Hematopoietic multipotent progenitor cell treated with erythropoietin and hydrocortisone succinate and interleukin-3 and kit ligand, for 8 days (in vitro differentiated cells): Measurements from ENCODE around the gene PTPA.

Source experiments
- DNase-seq: peaks from one replicate; pipeline ENCODE4 v3.0.0-alpha.2; 2015

The PTPA gene

DNA sequence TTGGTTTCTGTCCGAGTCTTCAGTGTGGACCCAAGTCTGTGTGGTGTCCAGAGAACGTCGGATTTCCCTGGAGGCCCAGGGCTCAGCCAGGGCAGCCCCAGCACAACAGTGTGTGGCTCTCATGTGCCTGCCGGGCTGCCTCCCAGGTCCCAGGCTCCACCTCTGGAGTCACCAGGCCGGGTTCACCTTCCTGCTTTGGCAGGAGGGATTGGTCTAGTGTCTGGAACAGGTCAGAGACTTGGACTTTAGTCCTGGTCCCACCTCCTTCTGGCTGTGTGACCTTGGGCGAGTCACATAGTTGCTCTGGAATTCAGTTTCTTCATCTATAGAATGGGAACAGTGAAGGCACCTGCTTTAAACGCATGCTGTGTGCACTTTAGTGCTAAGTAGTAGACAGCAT is 27.1 kb upstream of the PTPA start:
- DNase-seq = no peak

DNA sequence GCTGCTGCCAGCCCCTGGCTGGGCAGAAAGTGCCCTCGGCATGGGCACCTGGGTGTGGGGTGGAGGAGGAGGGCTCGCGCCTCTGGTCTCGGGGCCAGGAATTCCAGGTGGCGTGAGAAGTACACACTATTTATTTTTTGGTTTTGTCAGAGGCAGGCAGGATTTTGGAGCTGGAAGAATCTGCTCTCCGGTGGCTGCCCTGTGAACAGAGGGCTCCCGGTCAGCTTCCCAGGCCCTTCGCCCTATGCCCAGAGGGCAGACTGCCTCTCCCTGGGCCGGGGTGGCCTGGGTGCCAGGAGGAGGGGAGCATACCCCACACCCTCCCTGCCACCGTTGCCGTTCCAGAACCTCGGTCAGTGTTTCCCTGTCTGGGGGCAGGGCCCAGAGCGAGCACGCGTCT is 22.0 kb upstream of the PTPA start:
- DNase-seq = no peak

DNA sequence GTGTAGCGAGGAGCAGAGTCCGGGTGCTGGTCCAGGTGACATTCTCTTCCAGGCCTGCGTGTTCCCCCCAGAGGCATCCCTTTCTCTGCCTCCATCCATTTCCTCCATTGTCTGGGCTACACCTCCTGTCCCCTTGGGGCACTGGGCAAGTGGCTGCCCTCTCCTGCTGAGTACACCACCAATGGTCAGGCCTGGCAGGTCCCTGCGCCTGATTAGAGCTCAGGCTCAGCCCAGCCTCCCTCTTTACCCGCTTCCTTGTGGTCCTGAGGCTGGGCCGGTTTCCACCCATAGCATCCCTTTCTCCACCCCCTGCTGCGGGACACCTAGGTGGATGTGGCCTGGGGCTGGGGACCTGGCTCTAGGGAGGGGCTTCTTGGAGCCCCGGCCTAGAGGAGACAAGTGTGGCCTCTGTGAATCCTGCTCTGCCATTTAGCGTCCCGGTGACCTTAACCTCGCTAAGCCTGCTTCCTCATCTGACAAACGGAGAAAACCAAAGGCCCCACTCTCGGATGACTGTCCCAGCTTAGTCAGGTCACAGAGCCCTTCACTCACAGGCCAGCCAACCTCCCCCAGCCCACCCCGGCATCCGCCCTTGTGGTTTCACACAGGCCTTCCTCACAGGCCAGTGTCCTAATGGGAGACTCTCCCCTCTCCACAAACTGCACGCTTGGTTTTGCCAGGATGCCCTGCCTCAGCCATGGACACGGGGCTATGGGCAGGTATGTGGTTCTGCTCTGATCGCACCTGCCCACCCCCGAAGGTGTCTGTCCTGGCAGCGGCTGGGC is 17.4 kb upstream of the PTPA start:
- no peak for DNase-seq

DNA sequence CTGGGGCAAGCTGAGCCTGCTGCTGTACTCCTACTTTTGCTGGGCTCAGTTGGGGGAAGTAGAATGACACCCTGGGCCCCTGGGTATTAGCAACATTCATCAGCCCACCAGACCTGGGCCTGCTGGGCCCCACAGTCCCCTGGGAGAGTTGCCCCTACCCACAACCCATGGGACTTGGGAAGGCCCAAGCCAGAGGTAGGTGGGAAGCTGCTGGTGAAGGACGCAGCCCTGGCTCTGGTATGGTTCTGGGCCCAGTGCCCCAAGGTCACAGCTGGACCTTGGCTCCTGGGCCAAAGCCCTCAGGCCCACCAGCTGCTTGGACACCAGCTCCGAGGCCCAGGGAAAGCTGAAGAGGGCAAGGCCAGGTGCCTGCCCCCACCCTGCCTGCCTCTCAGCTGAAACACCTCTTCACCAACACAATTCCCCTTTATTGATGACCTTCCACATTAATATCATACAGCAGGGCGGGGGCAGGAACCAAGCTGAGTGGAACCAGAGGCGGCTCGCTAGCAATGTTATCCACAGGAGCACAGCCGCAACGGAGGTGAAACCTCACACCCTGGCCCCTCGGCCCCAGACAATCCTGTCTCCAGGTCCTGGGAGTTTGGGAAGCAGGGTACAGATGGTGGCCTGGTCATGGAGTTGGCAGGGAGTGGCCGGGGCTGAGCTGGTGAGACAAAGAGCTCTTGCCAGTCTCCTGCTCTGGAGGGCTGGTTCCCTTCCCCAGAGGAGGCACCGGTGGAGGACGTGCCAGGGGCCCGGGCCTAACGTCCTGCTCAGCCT is 16.6 kb upstream of the PTPA start:
- no peak for DNase-seq

DNA sequence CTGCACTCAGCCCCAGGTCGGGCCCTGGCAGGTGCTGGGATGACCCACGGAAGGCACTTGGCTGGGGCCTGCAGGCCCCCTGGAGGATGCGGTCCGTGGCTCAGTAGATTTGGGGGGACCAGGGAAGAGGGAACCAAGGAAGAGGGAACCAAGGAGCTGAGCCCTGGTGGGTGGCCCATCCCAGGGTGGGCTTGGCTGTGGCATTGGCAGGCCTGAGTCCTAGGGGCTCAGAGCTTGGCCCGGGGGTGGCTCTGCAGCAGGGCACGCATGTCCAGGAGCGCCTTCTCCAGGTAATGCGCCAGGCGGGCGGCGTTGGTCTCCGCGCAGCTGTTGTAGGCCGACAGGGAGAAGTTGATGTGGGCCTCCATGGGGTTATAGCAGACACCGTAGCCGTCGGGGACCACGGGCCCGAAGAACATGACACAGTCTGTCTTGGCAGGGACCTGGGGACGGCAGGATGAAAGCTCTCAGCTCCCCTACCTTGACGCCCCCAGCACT is 16.0 kb upstream of the PTPA start:
- no peak for DNase-seq

DNA sequence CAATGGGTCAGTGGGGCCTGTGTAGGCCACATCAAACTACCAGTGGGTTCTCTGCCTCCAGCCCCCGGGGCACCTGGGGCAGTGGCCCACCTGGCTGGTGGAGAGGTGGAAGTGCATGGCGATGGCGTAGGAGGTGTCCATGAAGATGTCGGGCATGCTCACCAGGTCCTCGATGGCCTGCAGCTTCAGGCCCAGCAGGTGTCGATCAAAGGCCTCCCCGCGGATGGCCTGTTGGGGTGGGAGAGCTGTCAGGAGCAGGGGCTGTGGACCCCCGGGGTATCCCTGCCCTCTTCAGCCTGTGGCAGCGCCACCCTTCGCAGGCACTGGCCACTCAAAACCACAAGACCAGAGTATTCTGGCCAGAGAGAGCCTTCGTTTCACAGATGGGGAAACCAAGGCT is 15.3 kb upstream of the PTPA start:
- DNase-seq = no peak

DNA sequence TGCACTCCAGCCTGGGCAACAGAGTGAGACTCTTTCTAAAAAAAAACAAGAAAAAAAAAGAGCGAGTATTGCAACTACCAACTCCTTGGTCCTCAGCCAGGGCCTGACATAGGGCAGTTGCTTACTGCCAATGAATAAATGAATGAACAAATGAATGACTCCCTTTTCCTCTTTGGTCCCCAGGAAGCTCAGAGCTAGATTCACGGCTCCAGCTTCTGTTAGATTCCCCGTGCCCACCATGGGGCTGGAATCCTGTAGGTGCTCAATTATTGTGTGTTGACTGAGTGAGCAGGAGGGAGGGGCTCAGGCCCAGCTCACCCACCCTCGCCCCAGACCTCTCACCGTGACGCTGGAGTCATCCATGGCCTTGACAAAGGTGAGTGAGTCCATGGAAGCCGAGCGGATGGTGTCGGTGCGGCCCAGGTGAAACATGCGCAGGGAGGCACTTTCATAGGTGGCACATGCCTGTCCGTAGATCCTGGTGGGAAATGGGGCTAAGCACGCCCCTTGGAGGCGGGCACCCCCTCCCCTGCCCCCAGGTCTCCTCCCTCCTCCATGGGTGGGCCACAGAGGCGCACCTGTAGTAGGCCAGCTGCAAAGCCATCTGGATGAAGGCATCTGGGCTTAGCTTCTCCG is 13.4 kb upstream of the PTPA start:
- DNase-seq = no peak

DNA sequence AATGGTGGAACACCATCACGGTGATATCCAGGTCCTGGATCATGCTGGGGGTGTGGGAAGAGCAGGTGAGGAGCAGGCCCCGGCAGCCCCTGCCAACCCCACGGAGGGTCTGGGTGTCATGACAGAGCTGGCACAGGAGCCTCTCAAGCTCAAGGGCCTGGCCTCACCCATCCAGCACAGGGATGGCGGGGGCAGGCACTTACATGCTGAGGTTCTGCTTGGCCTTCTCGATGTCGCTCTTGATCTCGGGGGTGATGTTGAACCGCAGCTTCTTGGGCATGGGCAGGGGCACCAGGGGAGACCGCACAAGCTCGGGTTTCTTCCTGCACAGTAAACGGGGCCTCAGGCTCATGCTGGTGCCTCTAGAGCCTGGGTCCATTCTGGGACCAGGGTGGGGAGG is 12.9 kb upstream of the PTPA start:
- DNase-seq = no peak

DNA sequence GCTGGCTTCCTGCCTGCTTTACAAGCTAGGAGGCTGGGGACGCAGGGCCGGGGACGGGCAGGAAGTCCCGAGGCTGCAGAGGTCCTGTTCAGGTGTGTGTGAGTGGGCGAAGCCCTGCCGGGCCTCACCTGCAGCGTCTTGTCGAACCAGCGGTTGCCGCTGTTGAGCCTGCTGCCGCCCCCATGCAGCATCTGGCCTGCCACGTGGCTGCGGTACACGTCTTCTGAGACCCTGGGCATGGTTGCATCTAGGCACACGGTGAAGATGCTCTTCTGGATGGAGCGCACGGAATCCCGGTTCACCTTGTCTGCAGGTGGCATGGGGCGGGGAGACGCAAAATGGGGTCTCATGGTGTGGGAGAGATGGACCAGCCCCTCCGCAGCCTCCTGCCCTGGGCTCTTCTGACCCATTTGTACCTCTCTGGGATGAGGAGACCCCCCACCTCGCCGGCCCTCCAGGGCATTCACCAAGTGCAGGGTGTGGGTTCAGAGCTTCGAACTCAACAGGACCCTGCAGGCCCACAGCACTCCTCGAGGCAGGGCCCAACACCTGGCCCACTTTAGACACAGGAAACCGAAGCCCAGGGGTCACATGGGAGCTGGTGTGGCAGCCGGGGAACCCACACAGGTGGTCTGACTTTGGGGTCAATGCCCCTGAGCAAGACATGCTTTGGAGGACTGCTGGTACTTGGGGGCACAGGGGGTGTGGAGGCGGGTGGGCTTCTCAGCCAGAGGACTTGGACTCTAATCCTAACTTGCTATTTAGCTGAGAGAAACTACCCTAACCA is 10.6 kb upstream of the PTPA start:
- DNase-seq = no peak

DNA sequence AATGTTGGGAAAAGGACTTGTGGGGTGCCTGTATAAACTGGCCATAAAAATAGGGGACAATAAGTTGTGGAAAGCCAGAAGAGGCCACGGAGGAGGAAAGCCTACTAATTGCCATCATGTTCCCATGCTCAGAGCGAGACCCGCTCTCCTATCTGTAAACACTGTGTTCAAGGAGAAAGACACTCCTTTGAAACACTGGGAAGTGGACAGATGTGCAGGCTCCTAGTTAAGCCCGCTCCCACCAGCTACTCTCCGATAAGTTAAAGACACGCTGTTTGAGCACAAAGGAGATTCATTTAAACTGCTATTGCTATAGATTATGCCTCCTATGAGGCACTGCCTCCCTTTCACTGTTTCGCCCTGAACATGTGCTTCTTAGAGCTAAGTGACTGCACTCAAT is 9.9 kb upstream of the PTPA start:
- no peak for DNase-seq

DNA sequence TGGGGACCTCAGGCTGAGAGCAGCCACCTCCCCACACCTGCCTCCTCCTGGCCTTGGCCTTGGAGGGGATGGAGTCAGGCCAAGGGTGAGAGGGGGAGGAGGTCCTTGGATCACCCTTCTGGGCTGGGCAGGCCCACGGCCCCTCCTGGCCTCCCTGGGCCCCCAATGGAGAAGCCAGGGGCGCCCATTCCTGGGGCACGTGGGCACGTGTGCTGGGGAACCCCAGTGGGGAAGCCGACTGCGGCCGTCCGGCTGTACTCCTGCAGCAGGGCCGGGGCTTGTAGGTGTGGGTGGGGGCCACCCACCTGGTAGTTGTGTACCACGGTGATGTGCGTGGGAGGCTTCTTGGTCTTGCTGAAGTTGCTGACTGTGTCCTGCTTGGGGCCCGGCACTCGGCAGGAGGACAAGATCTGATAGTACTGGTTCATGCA is 9.1 kb upstream of the PTPA start:
- DNase-seq = no peak

DNA sequence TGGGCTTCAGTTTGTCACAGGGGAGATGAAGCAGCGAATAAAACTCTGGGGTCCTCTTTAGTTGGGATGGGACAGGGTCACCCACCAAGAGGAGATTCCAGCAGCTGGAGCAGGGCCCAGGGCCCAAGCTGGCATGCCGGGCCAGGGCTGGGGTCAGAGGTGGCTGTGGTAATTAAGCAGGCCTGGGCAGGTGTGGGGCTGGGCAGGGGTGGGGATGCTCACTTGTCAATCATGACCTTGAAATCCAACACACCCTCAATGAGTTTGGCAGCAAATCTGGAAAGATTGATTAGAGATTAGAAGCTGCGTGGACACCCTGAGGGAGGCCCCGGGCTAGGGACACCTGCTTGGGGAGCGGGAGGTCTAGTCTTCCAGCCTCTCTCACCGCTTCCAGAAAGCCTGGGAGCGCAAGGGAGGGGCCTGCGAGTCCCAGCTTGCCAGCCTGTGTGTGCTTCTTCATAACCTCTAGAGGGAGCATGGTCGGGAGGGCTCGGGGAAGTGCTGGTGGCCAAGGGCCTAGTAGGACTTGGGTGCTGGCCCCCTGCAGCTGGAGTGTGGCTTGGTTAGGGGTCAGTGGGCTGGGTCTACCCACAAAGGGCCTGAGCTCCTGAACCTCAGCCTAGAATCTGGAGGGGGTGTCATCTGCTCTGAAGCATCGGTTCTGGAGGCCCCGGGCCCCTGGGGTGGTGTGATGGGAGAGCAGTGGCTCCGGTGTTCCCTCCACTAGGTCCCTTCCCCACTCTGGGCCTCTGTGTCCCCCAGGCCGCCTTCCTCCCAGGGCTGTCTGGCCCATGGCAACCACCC is 8.2 kb upstream of the PTPA start:
- peak; percentile 73 for DNase-seq

DNA sequence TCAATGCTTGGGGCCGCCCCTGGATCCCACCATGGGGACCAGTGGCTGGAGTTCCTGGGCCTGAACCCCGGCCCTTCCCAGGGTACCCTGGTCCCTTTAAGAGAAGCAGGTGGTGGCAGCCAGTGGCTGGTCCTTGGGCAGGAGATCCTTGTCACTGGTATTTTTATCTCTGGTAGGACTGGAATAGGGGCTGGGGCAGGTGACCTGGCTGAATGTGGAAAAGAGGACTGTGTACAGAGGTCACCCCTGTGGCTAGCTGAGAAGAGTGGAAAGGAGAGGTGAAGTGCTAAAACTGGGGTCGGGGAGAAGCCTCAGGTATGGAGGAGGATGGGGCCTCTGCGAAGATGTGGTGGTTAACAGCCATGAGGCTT is 7.6 kb upstream of the PTPA start:
- no peak for DNase-seq

DNA sequence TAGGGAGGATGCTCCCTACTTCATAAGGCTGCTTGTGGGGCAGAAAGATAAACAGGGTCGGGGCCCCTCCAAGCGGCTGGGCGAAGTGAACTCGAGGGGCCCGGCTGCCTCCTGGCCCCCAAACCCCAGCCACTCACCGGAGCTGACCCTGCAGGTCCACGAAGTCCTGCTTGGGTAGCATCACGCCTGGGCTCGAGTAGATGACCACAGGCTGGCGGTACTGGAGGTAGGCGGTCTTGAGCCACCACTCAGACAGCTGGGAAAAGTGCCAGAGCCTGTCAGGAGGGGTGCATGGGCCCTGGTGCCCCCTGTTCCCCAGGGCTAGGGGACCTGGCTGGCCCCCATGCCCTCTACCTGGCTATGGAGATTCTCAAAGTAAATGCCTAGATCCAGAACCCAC is 7.2 kb upstream of the PTPA start:
- DNase-seq = no peak

DNA sequence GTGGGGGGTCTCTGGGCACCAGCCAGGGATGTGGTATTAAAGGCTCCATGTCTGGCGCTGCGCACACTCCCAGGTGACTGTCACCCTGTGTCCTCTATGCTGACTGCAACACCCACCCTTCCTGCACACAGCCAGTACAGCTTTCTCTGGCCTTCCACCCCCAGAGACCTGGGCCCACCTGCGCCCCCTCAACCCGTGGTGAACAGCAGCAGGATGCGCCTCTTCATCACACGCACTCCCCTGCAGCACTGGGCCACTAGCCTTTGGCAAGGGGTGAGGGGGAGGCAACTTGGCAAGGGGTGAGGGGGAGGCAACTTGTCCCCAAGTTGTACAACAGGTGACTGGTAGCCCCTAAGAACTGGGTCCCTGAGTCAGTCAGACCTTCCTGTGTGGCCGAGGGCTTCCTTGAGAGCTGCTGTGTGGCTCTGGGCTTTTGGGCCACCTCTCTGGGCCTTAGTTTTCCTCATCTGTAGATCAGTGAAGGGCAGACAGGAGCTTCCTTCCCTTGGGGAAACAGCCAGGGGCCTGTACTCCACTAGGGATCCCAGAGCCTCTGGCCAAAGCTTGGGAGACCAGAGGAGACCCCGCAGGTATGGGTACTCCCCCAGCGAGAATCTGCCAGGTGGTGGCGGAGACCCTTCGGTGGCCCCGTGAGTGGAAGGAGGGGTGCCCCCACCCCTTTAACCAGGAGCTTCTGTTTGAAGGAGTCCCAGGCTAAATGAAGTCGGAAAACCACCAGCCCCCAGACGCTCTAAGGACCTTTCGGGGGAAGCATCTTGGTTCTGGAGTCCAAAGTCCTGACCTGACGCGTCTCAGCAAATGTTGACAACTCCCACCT is 5.1 kb upstream of the PTPA start:
- no peak for DNase-seq

DNA sequence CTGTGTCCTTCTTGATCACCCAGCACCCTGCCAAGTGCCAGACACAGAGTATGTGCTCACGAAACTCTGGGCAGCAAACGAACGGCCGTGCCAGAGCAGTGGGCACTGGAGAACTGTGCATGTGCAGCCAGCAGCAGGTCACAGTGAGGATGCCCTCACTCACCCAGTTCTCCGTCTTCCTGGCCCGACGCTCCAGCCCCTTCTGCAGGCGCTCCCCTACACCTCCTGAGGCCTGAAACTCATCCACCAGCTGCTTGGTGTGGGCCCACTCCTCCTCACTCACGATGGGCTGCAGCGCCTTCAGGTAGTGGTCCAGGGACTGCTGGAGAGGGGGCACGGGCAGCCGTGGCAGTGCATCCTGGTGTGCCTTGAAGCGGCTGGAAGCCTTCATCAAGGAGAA is 3.6 kb upstream of the PTPA start:
- DNase-seq = no peak

DNA sequence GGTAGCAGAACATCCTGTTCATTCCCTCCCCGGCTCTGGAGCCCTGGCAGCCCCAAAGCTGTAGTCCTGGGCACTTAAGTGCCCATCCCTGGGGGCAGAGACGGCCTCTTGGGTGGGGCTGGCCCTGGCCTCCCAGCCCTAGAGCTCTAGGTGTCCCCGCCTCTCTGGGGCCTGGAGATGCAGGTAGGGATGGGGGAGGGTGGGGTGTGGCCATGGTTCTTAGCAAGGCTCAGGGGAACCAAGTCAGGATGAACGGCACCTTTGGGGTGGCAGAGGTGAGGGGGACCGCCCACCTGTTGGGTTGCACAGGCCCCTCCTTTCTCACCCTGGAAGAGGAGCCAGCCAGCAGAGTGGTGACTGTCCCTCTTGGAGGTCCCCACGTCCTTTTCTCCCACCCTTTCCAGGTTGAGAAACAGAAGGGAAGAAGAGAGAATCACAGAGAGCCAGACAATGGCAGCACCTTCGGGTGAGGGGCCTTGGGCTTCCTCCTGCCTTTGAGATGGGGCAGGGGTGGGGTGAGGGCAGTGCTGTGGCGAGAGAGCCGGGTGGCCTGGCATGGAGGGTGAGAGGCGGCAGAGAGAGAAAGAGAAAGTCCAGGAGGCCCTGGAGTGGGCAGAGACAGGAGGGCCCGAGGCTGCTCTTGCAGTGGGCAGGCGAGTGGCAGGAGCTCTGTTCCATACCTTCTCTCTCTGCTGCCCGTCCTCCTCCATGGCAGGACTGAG is 3.0 kb upstream of the PTPA start:
- no peak for DNase-seq

DNA sequence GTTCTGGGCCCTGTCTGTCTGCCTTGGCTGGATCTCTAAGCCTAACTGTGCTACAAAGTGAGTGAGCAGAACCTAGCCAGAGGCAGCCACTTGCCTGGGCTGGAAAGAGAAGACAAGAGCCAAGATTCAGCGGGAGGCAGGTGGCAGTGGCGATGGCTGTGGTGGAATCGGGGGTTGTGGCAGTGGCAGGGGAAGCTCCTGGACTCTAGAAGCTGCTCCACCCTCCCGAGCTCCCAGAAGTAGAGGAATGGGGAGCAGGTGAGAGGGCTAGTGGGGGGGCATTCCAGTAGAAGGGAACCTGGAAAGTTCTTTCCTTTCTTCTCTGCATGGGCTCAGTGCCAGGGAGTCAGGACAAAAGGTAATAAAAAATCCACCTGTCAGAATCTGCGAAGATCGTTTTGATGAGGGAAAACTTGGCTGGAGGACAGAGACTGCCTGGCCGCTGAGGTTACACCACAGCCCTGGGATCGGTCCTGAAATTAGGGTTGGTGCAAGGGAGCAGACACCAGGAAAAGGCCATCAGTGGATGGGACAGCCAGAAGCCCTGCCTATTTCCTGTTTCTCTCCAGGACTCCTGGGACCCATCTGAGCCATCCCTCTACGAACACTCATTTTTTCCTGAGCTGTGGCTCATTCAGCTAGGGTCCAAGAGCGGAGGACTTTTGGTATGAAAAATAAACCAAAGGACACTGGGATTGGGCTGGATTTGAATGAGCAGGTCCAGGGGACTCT is 2.2 kb upstream of the PTPA start:
- no peak for DNase-seq

DNA sequence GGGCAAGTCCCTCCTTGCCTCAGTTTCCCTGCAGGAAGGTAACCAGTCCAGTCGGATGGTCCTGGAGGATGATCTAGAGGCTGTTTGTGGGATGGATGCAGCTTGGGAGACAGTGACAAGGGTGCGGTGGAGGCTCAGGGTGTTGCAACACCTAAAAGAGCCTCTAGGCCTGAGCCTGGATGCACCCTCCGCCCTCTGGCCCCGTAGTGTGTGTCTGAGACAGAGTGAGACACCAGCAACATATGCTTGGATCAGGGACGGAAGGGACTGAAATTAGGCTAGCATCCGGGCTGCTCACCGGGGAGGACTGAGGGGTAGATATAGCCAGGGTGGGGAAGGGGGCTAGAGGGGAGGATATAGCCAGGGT is 1.7 kb upstream of the PTPA start:
- peak; percentile 53 for DNase-seq
